ES-I3 (cell line): ENCODE measurements around the gene LAMTOR2.

Source experiments
- H3K36me3 ChIP-seq: 2 replicates; pipeline ENCODE4 v1.6.1; 2013; ENCODE audit warnings: mild to moderate bottlenecking, low read length, control low read depth, moderate library complexity; ENCODE audit not compliant: insufficient read depth
- H3K4me1 ChIP-seq: 2 replicates; pipeline ENCODE4 v1.6.1; 2013; ENCODE audit warnings: mild to moderate bottlenecking, control low read depth, low read length; ENCODE audit not compliant: insufficient read depth
- H3K9ac ChIP-seq: 2 replicates; pipeline ENCODE4 v1.6.1; 2013; ENCODE audit warnings: low read depth, mild to moderate bottlenecking, low read length, moderate library complexity
- H3K9me3 ChIP-seq: 2 replicates; pipeline ENCODE4 v1.6.1; 2013; ENCODE audit warnings: mild to moderate bottlenecking, low read length, moderate library complexity; ENCODE audit not compliant: control insufficient read depth, insufficient read depth

LAMTOR2 gene

DNA sequence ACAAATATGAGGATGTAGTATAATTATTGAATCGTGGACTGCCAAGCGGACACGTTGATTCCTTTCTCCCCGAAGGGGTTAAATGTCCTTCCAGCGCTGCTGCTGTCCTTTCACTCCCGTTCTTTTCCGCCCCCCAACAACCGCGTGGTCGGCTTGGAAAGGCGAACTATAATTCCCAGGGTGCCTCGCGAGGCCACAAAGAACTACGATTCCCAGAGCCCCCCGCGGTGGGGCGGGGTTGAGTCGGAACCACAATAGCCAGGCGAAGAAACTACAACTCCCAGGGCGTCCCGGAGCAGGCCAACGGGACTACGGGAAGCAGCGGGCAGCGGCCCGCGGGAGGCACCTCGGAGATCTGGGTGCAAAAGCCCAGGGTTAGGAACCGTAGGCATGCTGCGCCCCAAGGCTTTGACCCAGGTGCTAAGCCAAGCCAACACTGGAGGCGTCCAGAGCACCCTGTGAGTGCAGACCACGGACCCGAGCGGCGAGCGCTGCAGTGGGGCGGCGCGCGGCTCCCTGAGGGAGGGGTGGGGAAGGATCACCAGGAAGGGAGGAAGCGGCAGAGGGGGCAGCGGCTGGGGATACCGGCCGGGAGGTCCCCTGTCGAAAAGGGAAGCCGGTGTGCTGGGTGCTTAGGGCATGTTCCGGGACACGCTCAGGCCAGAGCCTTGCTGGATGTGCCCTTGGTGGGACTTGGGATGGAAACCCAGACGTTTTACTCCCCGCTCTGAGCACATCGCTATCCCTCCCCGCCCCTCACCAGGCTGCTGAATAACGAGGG lies at the start of gene LAMTOR2:
LAMTOR2 (plus strand) TSS at position 283 of the 781 bp plus-strand sequence; CDS start at position 391, 108 bp downstream.
- Histone ChIP-seq H3K4me1 (no peaks in the 10 kb centered on the region; the same call in 1 of the 2 replicates), H3K36me3 (no peaks in the 10 kb centered on the region), H3K9ac (peak within 1 kb of the TSS; percentile 67), H3K9me3 (no peaks in the 10 kb centered on the region)

DNA sequence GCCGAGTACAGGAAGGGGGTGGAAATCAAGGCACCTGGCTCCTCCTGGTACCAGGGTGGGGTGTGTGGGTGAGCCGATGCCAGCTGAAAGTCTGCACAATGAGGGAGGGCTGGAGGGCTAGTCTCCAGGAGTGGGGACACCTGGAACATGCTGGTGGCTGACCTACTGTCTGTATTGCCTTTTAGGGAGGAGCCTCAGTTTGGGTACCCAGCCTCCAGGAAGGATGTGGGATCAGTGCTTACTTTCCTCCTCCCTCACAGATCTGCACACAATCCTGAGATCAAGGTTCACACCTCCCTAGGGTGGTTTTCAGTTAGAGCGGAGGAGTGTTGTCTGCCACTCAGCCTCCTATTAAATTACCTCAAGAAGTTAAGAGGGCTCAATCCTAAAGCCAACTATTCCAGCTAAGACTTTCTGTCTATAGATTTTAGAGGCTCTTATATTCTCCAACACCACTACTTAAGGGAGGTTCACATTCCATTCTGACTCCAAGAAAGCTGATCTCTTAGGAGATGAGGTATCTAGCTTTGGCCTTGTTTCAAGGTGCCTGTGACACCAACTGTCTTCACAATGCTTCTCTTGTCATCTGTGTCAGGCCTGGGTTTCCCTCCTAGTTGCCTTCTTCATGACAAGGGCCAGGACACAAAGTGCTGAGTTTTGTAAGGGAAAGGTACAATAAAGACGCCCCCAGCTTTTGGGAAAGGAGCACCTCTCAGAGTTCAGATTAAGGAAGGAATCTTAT lies 49.6 kb upstream of the LAMTOR2 start:
- peaks cover 7% of the 10 kb centered on the region for H3K36me3 ChIP-seq
- no peak overlapping the region for H3K9ac ChIP-seq
- no peaks in the 10 kb centered on the region for H3K9me3 ChIP-seq
- H3K4me1 ChIP-seq, result peaks cover 3% of the 10 kb centered on the region; the same call in 1 of the 2 replicates

DNA sequence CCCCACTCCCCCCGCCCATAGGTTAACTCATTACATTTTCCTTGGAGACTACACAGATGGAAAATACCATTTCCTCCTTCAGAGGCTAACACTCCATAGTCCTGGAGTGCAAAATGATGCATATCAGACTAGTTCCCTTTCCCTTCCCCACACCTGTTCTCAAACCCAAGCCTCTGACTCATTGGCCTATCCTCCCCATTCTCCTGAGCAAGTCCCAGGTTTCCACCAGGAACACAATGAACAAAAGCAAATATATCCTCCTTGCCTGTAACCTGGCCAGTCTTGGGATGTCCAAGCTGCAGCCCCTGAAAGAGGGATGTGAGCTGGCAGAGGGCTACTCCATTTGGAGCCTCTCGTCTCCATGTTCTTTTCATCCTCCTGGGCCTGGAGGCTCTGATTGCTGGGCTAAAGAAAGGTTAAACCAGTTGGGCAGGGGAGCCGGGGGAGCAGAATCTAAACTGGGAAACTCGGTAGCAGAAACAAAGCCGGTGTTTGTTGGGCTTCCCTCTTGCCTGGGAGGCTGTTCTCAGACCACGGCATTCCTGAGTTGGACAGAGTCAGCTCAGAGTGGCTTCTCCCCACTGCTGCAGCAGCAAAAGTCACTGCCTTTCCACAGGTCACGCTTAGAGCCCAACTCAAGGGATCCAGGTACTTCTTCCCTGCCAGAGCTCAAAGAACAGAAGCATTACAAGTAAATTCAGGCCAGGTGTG lies 47.8 kb upstream of the LAMTOR2 start:
- H3K36me3 ChIP-seq, result peaks cover 18% of the 10 kb centered on the region
- H3K9ac ChIP-seq, result no peak overlapping the region
- no peaks in the 10 kb centered on the region for H3K9me3 ChIP-seq
- peaks cover 3% of the 10 kb centered on the region; the same call in 1 of the 2 replicates for H3K4me1 ChIP-seq

DNA sequence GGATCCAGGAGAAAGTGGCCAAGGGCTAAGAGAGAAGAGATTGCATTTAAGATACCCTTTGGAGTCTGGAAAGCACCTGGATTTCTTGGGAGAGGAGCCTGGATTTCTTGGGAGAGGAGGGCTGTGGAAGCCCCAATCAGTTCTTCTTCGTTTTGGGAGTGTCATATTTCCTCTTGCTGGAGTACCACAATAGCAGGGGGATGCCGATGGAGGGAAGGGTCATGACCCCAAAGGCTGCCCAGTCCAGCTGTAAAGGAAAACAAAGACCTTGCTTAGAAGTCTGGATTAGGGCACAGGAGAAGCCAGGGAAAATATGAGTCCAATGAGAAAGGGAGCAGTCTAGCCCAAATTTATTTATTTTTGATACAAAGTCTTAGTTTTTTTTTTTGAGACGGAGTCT lies 45.2 kb upstream of the LAMTOR2 start:
- Histone ChIP-seq H3K36me3 (peaks cover 30% of the 10 kb centered on the region), H3K9ac (no peak overlapping the region), H3K4me1 (no peaks in the 10 kb centered on the region), H3K9me3 (no peaks in the 10 kb centered on the region)

DNA sequence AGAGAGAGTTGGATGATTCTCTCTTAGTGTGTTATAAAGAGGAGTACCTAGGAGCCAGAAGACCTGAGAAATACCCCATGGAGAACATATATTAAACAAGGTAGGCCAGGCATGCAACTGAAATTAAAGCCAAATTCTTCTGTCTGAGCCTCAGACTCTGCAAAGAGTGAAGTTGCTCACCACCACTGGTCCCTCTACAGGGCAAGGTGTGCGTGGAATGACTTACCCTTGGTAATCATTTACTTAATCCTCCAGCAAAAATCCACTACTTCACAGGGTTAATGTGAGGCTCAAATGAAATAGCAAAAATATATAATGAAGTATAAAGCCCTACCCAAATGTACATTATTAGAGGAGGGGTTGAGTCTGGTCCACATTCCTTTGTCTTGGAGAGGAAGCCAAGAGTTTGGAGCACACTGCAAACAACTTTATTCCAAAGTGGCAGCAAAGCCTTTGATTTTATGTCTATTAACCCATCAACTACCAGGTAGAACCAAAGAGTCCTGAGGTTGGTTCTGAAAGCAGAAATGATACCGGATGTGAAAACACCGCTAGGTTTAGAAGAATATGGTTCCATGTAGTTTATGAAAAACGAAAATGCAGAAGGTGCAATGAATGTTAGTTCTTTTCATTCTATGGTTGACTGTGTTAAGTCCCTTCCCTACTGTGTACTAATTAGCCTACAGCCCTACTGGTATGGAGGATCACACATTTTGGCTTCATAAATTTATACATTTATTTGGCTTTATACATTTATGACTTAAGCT lies 42.3 kb upstream of the LAMTOR2 start:
- Histone ChIP-seq H3K4me1 (no peaks in the 10 kb centered on the region), H3K9me3 (no peaks in the 10 kb centered on the region), H3K9ac (no peak overlapping the region), H3K36me3 (peaks cover 34% of the 10 kb centered on the region)

DNA sequence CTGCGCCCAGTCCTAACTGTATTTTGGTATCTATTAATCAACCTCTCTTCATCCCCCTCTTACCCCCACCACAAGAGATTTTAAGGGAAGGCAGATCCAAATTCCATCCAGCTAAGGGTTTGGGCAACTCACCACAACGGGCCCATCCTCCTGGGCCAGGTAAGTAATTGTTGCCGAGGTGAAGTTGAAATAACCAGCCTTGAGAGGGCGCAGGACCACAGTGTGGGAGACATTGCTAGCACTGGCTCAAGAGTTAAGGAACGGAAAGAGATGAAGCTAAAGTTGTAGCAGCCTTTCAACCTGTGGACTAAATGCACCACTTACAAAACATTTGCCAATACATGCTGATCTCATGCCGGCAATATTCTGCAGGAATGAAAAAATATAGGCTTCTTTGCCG lies 39.8 kb upstream of the LAMTOR2 start:
- Histone ChIP-seq H3K36me3 (peaks cover 31% of the 10 kb centered on the region), H3K9me3 (no peaks in the 10 kb centered on the region), H3K4me1 (no peaks in the 10 kb centered on the region), H3K9ac (no peak overlapping the region)

DNA sequence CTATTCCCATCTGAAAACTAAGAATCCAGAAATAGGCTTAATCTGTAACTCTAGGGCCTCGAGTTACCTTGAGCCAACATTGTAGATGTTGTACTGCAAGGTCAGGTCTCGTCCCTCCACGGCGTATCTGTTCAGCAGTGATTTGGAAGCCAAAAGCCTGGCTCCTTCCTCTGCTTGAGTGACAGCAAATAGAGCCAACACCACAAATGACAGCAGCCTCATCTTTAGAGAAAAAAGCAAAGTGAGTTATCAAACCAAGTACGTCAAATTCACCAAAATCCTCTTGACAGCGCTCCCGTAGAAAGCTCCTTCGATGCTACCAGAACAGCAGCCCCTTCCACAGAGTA lies 34.7 kb upstream of the LAMTOR2 start:
- Histone ChIP-seq H3K9me3 (no peaks in the 10 kb centered on the region), H3K9ac (peak overlapping the region; percentile 58; the same call in 1 of the 2 replicates), H3K4me1 (no peaks in the 10 kb centered on the region), H3K36me3 (peaks cover 5% of the 10 kb centered on the region)

DNA sequence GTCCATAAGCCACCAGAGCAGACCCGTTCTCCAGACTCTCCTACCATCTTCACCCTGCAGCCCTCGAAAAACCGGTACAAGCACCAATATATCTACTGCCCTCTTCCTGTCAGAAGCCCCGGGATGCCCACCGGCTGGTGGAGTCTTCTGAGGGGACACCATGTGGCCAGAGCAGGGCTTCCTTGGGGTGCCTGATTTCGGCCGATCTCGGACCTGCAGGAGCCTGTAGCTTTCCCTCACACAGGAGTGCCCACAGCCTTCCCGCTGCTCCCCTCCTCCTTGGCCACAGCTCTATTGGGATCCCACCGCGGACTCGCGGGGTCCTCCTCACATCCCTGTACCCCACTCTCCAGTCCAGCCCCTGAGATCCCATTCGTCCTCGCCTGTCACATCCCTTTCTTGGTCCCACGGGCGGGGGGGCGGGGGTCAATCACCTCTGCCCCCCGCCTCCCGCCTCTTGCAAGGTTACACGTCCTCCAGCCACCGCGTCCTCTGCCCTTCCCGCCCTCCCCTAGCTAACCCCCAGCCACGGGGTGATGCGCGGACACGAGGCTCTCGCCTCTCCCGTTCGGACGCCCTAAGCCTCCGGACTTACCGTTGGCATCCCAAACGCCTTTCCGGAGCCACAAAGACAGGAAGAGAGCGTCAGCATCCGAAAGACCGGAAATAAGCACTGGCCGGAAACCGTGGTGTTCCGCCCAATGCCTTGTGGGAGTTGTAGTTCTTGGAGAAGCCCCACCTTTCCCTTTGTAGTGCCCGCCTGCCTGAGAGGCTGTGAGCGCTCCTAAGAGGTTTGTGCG lies 34.1 kb upstream of the LAMTOR2 start, which contains the start of gene SSR2:
SSR2 (minus strand) TSS at position 659 of the 800 bp plus-strand sequence. CDS start 784 bp downstream, outside the sequence.
- H3K4me1 ChIP-seq, result no peaks in the 10 kb centered on the region
- peak within 1 kb of the TSS; percentile 58 for H3K9ac ChIP-seq
- H3K9me3 ChIP-seq, result no peaks in the 10 kb centered on the region
- peaks cover 4% of the 10 kb centered on the region for H3K36me3 ChIP-seq

DNA sequence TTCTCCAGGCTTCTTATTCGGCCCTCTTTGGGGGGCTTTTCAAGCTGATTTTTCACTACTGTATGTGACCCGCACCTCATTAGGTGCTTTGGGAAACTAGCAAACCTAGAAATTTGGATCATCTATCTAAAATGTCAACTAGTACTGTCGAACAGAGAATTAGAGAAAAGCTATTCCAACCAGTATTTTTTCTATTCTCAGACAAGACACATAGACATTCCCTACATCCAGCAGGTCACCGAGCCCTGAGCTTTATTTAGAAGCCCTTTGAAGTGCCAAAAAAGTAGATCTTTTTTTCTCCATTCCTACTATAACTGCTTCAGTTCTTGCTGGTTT lies 33.5 kb upstream of the LAMTOR2 start:
- Histone ChIP-seq H3K36me3 (peaks cover 4% of the 10 kb centered on the region), H3K9ac (peak overlapping the region; percentile 58; the same call in 1 of the 2 replicates), H3K4me1 (no peaks in the 10 kb centered on the region; the same call in 1 of the 2 replicates), H3K9me3 (no peaks in the 10 kb centered on the region)

DNA sequence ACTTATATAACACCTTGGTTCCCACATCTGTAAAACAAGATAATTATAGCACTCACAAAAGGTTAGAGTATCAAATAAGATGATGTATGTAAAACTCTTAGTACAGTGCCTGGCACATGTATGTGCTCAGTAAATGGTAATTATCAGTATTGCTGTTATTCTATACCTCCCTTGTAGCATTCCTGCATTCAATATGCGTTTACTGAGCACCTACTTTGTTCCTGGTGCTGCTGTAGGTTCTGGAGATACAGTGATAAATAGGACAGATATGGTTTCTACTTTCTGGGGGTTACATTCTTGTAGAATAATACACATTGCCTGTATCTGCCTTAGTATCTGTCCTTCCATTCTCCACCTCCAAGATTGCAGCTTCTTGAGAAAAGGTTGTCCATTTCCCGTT lies 32.6 kb upstream of the LAMTOR2 start:
- H3K36me3 ChIP-seq, result peaks cover 4% of the 10 kb centered on the region
- no peaks in the 10 kb centered on the region; the same call in 1 of the 2 replicates for H3K4me1 ChIP-seq
- no peaks in the 10 kb centered on the region for H3K9me3 ChIP-seq
- H3K9ac ChIP-seq, result no peak overlapping the region

DNA sequence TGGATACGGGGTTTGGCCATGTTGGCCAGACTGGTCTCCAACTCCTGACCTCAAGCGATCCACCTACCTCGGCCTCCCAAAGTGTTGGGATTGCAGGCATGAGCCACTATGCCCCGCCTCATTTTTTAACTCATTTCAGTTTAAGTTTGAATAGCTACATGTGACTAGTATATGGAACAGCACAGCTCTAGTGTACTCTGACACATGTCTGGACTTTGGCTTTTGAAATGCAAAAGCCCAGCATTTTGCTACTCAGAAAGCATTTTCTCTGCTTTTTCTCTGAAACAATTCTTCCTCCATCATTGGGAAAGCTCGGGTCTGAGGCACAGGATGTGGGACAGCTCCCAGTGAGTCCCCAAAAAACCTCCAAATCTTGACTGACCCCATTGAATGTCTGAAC lies 29.8 kb upstream of the LAMTOR2 start:
- Histone ChIP-seq H3K9ac (no peak overlapping the region), H3K4me1 (no peaks in the 10 kb centered on the region; the same call in 1 of the 2 replicates), H3K36me3 (no peaks in the 10 kb centered on the region; the same call in 1 of the 2 replicates), H3K9me3 (no peaks in the 10 kb centered on the region)

DNA sequence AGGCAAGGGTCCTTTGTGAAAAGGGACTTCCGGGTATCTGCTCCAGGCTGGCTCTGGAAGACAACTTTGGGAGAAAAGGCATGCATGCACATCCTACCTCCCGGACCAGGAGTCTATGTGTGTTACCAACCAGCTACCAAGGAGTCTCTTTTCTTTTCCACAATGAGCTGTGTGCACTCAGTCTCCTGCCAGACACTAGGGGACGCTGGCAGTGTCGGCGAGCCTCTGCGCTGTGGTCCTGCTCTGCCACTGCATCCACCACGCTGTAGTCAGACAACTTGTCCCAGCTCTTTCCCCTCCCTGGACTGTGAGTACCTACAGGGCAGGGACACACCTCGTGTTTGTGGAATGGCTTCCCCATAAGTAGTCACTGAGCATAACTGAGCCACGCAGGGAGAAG lies 28.7 kb upstream of the LAMTOR2 start:
- Histone ChIP-seq H3K9ac (no peak overlapping the region), H3K4me1 (no peaks in the 10 kb centered on the region; the same call in 1 of the 2 replicates), H3K9me3 (no peaks in the 10 kb centered on the region), H3K36me3 (no peaks in the 10 kb centered on the region)

DNA sequence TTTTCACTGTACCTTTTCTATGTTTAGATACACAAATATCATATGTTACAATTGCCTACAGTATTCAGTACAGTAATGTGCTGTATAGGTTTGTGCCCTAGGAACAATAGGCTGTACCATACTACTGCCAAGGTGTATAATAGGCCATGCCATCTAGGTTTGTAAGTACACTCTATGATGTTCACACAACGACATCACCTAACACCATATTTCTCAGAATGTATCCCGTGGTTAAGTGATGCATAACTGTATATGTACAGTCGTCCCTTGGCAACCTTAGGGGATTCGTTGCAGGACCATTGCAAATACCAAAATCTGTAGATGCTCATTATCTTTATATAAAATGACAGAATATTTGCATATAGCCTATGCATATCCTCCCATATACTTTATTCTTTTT lies 28.0 kb upstream of the LAMTOR2 start:
- Histone ChIP-seq H3K36me3 (no peaks in the 10 kb centered on the region), H3K9me3 (no peaks in the 10 kb centered on the region), H3K4me1 (no peaks in the 10 kb centered on the region; the same call in 1 of the 2 replicates), H3K9ac (no peak overlapping the region)
